ENCODE data around the gene LTV1. TPM values are rescaled to one million over a fixed set of nuclear protein-coding genes. Genes with fewer than 3 reads are reported as not detected.

The LTV1 gene
- total RNA-seq, 1 donor from 2014 or later, result 40.3 TPM

DNA sequence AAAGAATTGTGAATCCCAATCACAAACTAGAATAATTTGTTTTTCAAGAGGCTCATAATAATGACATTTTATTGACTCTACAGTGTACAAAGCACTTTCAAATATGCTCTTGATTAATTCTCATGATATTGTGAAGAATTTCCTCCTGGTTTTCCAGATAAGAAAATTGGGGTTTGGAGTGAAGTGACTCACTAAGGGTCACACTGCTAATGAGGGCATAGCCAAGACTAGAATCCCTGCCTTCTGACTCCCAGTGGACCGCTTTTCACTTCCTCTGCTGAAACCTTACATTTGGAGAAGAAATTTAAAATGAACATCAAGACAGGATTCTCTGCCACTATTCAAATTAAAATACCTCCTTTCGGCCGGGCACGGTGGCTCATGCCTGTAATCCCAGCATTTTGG lies 38.3 kb upstream of the LTV1 start:
- DNase-seq, result no peak
- H3K9me3 Mint-ChIP-seq, result peaks cover 9% of the 10 kb centered on the region
- H3K4me3 Mint-ChIP-seq, result no peak overlapping the region
- H3K4me1 Mint-ChIP-seq, result no peaks in the 10 kb centered on the region
- H3K36me3 Mint-ChIP-seq (ENCODE audit: low read depth), result peaks cover 16% of the 10 kb centered on the region
- ATAC-seq (ENCODE audit: low read depth), result no peak
- ChIA-PET POLR2A (no interaction called here), CTCF (no interaction called here)
- intact Hi-C loops (cut with micrococcal nuclease), result no loop called here
- H3K27ac Mint-ChIP-seq, result no peak overlapping the region
- no peaks in the 10 kb centered on the region for H3K27me3 Mint-ChIP-seq
- TF ChIP-seq, protein P1, sequence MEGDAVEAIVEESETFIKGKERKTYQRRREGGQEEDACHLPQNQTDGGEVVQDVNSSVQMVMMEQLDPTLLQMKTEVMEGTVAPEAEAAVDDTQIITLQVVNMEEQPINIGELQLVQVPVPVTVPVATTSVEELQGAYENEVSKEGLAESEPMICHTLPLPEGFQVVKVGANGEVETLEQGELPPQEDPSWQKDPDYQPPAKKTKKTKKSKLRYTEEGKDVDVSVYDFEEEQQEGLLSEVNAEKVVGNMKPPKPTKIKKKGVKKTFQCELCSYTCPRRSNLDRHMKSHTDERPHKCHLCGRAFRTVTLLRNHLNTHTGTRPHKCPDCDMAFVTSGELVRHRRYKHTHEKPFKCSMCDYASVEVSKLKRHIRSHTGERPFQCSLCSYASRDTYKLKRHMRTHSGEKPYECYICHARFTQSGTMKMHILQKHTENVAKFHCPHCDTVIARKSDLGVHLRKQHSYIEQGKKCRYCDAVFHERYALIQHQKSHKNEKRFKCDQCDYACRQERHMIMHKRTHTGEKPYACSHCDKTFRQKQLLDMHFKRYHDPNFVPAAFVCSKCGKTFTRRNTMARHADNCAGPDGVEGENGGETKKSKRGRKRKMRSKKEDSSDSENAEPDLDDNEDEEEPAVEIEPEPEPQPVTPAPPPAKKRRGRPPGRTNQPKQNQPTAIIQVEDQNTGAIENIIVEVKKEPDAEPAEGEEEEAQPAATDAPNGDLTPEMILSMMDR (IDR thresholded peaks at IDR 0.05), result no peak

DNA sequence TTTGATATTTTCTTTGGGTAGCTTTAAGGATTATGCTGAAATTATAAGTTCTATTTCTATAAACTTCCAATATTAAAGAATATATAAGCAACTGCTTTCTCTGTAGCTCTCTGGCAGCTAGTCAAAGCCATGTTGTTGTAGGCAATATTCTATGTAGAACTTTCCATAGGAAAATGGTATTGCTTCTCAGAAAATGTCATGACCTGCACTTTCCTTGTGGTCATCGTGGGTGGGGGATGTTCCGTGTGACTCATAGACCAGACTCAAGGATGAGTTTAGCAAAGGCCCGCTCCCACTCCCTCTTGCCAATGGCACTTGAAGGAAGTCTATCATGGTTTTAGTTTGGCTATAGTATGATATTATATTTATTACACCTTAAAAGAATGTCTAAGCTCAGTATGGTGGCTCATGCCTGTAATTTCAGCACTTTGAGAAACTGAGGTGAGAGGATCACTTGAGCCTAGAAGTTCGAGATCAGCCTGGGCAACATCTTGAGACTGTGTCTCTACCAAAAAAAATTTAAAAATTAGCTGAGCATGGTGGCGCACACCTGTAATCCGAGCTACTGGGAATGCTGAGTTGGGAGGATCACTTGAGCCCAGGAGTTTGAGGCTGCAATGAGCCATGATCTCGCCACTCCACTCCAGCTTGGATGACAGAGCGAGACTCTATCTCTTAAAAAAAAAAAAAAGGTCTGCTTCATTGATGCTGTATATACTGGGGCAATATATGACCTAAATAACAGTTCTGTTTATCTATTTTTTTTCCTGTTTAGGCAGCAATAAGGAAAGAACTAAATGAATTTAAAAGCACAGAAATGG lies 36.6 kb upstream of the LTV1 start:
- intact Hi-C loops (cut with micrococcal nuclease), result no loop called here
- ChIA-PET CTCF (no interaction called here), POLR2A (no interaction called here)
- Mint-ChIP-seq H3K9me3 (no peaks in the 10 kb centered on the region), H3K4me3 (no peak overlapping the region), H3K4me1 (no peaks in the 10 kb centered on the region), H3K27me3 (no peaks in the 10 kb centered on the region), H3K36me3 (ENCODE audit: low read depth) (peaks cover 8% of the 10 kb centered on the region), H3K27ac (no peak overlapping the region)
- TF ChIP-seq, protein P1 (IDR thresholded peaks at IDR 0.05), result no peak
- DNase-seq (no peak), ATAC-seq (ENCODE audit: low read depth) (no peak)

DNA sequence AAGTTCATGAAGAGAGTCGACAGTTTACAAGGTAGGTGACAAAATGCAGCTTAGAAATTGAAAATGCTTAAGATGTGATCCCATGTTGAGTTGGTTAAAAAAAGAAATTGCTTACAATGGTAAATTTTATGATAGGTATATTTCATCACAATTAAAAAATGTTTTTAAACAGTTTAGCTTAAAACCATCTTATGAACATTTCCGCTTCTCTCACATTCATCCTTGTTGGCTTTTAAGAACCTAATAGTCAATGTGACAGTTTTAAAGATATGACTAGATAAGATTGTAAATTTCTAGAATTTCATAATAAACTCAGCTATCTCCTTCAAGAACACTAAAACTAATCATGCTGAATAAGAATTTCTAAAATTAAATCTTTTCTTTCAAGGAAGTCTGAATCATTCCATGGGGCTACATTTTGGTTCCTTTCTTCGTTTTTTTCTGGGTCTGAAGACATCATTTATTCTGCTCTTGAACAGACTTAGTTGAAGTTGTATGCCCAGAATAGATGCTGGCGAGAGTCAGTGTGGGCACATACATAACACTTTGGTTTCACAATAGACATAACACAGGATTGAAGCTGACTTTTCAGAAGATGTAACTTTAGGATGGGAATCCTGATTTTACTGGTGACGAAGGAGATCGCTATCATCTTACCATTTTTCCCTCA lies 35.9 kb upstream of the LTV1 start:
- H3K4me3 Mint-ChIP-seq, result no peak overlapping the region
- intact Hi-C loops (cut with micrococcal nuclease), result no loop called here
- no peaks in the 10 kb centered on the region for H3K27me3 Mint-ChIP-seq
- DNase-seq (no peak), ATAC-seq (ENCODE audit: low read depth) (no peak)
- H3K27ac Mint-ChIP-seq, result no peak overlapping the region
- no peaks in the 10 kb centered on the region for H3K4me1 Mint-ChIP-seq
- ChIA-PET POLR2A (no interaction called here), CTCF (no interaction called here)
- H3K9me3 Mint-ChIP-seq, result no peaks in the 10 kb centered on the region
- peaks cover 8% of the 10 kb centered on the region for H3K36me3 Mint-ChIP-seq (ENCODE audit: low read depth)
- TF ChIP-seq, protein P1 (IDR thresholded peaks at IDR 0.05), result no peak

GRCh38 chr6:143810745-143811144 lies 32.4 kb upstream of the LTV1 start:
- TF ChIP-seq, protein P1 (IDR thresholded peaks at IDR 0.05), result no peak
- CTCF ChIA-PET, result no interaction called here
- H3K4me3 Mint-ChIP-seq, result no peak overlapping the region

GRCh38 chr6:143811501-143812157 lies 31.5 kb upstream of the LTV1 start:
- Mint-ChIP-seq H3K9me3 (no peaks in the 10 kb centered on the region), H3K27me3 (no peaks in the 10 kb centered on the region), H3K4me1 (no peaks in the 10 kb centered on the region), H3K27ac (no peak overlapping the region), H3K4me3 (no peak overlapping the region), H3K36me3 (ENCODE audit: low read depth) (peaks cover 11% of the 10 kb centered on the region)
- intact Hi-C loops (cut with micrococcal nuclease), result no loop called here
- no peak for ATAC-seq (ENCODE audit: low read depth)
- no peak for DNase-seq
- CTCF ChIA-PET, result no interaction called here
- POLR2A ChIA-PET, result no interaction called here
- TF ChIP-seq, protein P1 (IDR thresholded peaks at IDR 0.05), result no peak

More at GRCh38 chr6:143810745-143811144, 32.4 kb upstream of the LTV1 start:
- Mint-ChIP-seq H3K27ac (no peak overlapping the region), H3K9me3 (no peaks in the 10 kb centered on the region), H3K4me1 (no peaks in the 10 kb centered on the region), H3K36me3 (ENCODE audit: low read depth) (peaks cover 11% of the 10 kb centered on the region), H3K27me3 (no peaks in the 10 kb centered on the region)
- ATAC-seq (ENCODE audit: low read depth), result no peak
- intact Hi-C loops (cut with micrococcal nuclease), result no loop called here
- no peak for DNase-seq
- POLR2A ChIA-PET, result no interaction called here

Data from activated B cell treated with CpG ODN at 0.5 μM for 24 hours (primary cell).